ENCODE data around the gene AUNIP. TPM values are rescaled to one million over a fixed set of nuclear protein-coding genes. Genes with fewer than 3 reads are reported as not detected.
A peak's percentile ranks its signal among the peaks of the same experiment; 100 is the strongest.

The AUNIP gene
- total RNA-seq, 1 experiment from 2014 or later = 9.4 TPM

DNA sequence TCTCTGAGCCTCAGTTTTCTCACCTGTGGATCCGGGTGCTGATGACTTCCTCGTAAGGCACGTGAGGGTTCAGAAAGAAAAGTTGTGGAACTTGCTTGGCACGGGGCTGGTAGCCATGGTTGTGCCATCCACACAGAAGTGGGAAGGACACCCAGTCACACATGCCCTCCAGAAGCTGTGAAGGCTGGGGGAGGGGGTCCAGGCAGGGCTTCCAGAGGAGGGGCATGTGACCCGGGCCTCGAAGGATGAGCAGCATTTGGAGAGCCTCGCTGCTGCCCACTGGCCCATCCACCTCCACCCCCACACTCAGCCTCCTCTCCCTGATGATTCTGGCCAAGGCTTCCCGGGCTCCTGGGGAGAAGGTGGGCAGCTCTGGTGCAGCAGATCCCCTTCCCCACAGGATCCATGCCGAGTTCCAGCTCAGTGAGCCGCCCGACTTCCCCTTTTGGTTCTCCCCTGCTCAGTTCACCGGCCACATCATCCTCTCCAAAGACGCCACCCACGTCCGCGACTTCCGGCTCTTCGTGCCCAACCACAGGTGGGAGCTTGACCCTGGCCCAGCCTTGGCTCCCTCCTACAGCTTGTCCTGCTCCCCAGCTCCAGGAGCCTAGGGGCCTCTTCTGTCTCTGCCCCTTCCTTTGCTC, 49.9 kb downstream of the AUNIP start:
- no peak for DNase-seq (ENCODE audit: low read depth)

- no peak for DNase-seq (ENCODE audit: low read depth)
These were observed 50.6 kb downstream of the AUNIP start for GRCh38 chr1:25808481-25809244.

DNA sequence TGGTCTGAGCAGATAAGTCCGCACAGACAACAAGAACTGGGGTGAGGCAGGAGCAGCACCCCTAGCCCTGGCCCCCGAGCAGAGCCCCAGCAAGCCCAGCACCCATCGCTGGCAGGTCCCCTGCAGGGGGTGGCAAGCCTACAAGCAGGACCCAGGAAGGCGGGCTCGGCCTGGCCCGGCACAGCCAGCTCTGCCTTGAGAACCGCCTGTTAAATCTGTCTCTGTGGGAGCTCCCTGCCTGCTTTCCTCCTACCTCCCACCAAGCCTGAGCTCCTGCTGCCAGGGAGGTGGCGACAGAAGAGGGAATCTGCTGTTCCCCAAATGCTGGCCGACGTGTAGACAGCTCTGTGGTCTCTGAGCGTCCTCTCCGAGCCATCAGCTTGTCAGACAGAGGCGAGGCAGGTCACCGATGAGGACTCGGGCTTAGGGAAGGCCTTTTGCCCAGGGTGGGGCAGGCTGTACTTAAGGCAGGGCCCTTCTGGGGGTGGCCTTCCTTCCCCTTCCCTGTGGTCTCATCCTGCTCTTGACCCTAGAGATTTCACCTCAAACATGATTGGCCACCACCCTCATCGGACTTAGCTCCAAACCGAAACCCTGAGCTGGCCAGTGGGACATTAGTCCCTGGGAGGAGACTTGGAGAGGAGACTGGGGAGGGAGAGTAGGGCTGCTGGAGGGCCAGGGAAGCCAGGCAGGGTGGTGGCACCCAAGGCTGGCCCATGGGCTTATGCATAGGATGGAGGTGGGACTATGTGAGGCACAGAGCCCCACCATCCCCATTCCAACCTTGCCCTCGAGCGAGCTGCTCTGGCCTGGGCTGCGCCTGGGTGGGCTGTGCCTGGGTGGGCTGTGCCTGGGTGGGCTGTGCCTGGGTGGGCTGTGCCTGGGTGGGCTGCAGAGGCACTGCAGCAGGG, 51.5 kb downstream of the AUNIP start:
- no peak for DNase-seq (ENCODE audit: low read depth)

GRCh38 chr1:25806418-25806817, 52.8 kb downstream of the AUNIP start:
- peak; percentile 60 for DNase-seq (ENCODE audit: low read depth)

DNA sequence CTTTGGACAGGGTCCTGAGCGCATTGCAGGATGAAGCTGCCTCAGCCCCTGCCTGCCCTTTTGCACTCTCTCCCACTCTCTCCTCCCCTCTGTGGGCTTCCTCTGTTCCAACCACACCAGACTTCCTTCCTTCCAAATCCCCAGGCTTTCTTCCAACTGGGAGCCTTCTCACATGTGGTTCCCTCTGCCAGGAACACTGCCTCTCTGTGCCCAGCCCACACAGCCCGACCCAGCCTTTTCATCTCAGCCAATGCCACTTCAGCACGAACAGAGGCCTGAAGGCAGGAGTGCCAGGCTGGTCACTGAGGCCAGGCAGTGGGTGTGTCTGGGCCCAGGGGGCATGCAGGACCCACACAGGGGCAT, 53.4 kb downstream of the AUNIP start:
- DNase-seq (ENCODE audit: low read depth) = no peak

DNA sequence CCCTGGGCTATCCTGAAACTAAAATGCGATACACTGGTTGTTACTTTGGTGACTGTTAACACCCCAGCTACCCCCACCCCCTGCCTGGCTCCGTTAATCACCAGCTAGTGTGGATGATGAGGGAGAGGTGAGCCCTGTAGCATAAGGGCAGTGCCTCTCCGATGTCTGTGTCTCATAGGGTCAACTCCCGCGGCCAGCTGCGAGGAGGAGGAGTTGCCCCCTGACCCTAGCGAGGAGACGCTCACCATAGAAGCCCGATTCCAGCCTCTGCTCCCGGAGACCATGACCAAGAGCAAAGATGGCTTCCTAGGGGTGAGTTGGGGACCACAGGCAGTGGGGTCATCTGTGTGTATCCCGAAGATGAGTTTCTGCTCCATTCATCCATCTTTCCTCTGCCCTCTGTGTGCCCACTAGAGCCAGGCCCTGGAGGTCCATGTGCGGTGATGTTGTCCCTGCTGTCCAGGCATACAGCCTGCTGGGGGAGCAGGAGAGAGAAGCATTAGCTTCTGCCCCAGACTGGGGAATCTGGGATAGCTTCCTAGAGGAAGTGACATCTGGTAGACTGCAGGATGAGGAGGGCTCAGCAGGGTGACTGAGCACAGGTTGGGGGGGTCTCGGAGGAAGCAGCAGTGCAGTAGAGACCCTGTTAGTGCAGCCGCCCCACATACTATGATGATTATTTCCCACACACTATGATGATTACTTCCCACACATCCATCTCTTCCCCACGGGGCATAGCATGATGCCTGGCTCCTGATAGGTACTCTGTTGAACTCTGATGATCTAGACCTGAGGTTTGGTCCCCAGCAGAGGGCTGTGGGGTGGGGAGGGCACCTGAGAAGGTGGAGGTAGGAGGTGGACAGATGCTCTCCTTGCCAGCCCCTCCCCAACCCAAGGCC, 54.0 kb downstream of the AUNIP start:
- DNase-seq (ENCODE audit: low read depth) = no peak

DNA sequence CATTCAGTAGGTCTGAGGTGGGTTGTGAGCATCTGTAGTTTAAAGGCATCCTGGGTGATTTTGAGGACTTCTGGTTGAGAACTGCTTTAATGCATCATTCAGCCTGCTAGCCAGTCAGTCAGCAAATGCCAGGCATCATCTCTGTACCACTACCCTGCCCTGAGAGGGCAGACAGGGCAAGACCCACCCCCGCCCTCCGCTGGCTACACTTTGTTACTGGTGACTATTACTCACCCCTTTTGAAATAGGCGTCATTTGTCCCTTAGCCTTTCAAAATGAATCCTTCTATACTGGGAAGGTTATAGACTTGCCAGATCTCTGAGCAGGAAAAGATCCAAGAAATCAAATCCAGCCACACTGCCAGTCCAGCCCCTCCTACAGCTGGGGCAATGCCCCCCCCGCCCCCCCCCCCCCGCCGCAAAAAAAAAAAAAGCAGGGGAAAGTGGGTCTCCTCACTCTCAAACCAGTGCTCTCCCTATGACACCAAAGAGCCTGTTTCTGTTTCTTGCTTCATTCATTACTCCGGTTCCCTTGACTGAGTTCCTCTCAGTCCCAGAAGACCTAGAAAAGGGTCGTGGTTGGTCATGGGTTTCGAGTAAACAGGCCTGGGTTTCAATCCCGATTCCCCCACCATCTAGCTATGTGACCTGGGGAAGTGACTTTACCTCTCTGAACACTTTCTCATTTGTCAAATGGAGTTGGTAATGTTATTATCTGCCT, 54.9 kb downstream of the AUNIP start:
- no peak for DNase-seq (ENCODE audit: low read depth)

GRCh38 chr1:25803368-25803767, 55.9 kb downstream of the AUNIP start:
- DNase-seq (ENCODE audit: low read depth) = no peak

DNA sequence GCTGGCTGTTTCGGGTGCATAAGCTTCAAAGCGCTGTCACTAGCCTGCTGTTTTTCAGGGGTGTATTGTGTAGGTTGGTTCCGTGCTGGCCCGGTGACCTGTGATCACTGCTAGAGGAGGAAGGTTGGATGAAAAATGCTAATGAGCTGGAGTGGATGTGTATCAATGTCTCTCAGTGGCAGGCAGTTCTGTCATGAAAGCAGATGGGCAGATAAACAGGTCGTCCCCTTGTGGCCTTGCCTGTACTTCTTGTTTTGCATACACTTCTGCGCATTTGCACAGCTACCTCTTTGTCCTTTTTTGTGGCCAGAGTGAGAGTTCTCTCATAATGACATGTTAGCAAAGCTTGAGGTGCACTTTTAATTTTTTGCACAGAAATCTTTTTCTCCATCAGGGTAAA, 56.3 kb downstream of the AUNIP start:
- no peak for DNase-seq (ENCODE audit: low read depth)

GRCh38 chr1:25800703-25801377, 58.4 kb downstream of the AUNIP start:
- no peak for DNase-seq (ENCODE audit: low read depth)

DNA sequence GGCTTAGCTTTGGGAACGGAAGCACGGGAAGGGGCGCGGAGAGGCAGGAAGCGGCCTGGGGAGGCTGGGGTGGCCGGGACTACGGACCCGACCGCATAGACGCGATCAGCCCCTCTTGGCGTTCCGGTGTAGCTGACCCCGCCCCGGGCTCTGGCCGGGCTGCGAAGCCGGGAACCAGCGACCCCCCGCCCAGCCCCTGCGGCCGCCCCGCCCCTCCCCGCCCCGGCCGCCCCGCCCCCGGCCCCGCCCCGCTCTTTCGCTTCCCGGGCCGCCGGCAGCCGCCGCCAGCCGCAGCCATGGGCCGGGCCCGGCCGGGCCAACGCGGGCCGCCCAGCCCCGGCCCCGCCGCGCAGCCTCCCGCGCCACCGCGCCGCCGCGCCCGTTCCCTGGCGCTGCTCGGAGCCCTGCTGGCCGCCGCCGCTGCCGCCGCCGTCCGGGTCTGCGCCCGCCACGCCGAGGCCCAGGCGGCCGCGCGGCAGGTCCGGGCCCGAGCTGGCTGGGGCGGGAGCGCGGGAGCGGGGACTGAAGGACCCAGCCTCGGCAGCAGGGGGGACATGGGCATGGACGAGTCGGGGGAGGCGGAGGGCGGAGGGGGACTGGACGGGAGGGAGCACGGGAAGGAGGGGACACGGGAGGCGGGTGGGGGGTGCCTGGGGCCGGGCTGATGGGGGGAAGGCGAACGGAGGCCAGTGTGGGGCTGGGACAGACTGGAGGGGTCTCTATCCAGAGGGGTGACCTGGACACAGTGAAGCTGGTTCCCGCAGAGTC, 59.1 kb downstream of the AUNIP start, which contains the start of gene SELENON:
Gene SELENON (plus strand): TSS at position 259 of the 768 bp plus-strand sequence. CDS start 38 bp downstream, at position 297.
- peak; percentile 69 for DNase-seq (ENCODE audit: low read depth)

- DNase-seq (ENCODE audit: low read depth) = no peak
These were observed 59.8 kb downstream of the AUNIP start for GRCh38 chr1:25799352-25799934.

GRCh38 chr1:25798666-25799351, 60.4 kb downstream of the AUNIP start:
- no peak for DNase-seq (ENCODE audit: low read depth)

- peak; percentile 54 for DNase-seq (ENCODE audit: low read depth)
These were observed 61.3 kb downstream of the AUNIP start for GRCh38 chr1:25797939-25798338.

DNA sequence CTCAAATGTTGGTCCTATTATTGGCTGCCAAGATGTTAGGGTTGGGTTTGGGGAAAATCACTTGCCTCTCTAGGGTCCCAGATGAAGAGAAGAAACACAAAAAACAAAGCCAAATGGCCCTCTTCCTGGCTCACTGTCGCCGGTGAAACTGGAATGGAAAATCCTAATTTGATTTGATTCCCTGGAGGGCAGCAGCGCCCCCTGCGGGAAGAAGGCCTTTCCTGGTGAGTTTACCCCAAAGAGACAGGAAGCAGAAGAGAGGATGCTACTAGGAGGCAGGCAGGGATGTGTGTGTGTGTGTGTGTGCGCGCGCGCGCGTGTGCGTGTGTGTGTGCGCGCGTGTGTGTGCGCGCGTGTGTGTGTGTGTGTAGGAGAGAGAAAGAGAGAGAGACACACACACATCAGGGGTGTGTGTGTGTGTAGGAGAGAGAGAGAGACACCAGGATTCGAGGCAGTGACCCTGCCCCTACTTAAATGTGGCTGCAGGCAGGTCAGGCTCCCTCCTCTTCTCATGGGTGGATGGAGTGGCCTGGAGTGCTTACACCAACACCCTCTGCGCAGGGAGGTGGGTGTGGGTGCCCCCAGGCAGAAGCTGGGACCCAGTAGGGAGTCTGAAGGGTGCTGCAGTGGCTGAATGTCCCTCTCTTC, 62.3 kb downstream of the AUNIP start:
- peak; percentile 77 for DNase-seq (ENCODE audit: low read depth)

DNA sequence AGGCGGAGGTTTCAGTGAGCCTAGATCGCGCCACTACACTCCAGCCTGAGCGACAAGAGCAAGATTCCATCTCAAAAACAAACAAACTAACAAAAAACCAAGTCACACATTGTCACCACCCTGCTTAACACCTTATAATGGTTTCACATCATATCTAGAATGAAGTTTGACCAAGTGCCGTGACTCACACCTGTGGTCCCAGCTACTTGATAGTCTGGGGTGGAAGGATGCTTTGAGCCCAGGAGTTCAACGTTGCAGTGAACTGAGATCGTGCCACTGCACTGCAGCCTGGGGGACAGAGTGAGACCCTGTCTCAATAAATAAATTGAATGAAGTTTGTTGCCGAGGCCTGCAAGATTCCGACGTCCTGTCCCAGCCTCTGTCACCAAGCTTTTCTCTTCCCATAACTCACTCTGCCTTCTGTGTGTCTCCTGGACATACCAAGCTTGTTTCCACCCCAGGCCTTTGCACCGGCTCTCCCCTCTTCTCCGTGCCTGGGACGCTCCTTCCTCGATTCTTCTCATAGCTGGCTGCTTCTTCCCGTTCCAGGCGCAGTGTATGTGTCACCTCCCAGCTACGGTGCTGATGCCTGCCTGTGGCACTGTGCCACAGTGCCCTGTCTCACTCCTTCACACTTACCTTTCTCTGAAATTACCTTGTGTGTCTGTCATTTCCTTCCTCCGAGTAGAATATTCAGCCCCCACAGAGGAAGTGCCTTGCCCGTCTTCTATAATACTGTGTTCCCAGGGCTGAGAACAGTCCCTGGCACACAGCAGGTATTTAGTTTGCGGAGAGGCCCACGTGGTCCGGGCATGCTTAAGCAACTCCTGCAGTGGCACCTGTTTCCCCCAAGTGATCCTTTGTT, 63.1 kb downstream of the AUNIP start:
- DNase-seq (ENCODE audit: low read depth) = no peak

GRCh38 chr1:25795211-25795610, 64.0 kb downstream of the AUNIP start:
- DNase-seq (ENCODE audit: low read depth) = no peak
